Lung (tissue), 12 donors: ENCODE data around the gene BCO2. TPM values are rescaled to one million over a fixed set of nuclear protein-coding genes. Genes with fewer than 3 reads are reported as not detected.
"Not testable (repeated sequence)": the region's sequence is repeated elsewhere in the genome, so short reads cannot be mapped to it uniquely, and the experiment has no call there.

ENCODE experiments used
- ATAC-seq: fragments of 200-7000 bp; cut with Tn5 transposase; one replicate; pipeline ENCODE4 v1.9.1; 2020; ENCODE audit warnings: moderate number of reproducible peaks; ENCODE audit not compliant: insufficient read depth, low FRiP score
- DNase-seq, 3 donors: peaks; one replicate each; pipeline ENCODE4 v3.0.0-alpha.2; 2013 to 2017
- H3K27ac ChIP-seq, 2 donors: one replicate each; pipeline ENCODE4 v1.5.1; 2013; ENCODE audit warnings: mild to moderate bottlenecking in 2 of 2, moderate library complexity in 2 of 2, control low read depth in 1 of 2, inconsistent platforms in 1 of 2, low read depth in 1 of 2, low read length in 1 of 2
- H3K27me3 ChIP-seq, 3 donors: one replicate each; pipeline ENCODE4 v1.5.1; 2013; ENCODE audit warnings: low read length in 2 of 3; ENCODE audit not compliant: control insufficient read depth in 3 of 3, insufficient read depth in 3 of 3
- H3K36me3 ChIP-seq, 4 donors: one replicate each; pipeline ENCODE4 v1.5.1; 2013; ENCODE audit warnings: low read length in 4 of 4, mild to moderate bottlenecking in 1 of 4, moderate library complexity in 1 of 4; ENCODE audit not compliant: control insufficient read depth in 4 of 4, insufficient read depth in 4 of 4
- H3K4me1 ChIP-seq, 5 donors: one replicate each; pipeline ENCODE4 v1.5.1; 2013; ENCODE audit warnings: low read length in 5 of 5, mild to moderate bottlenecking in 2 of 5, moderate library complexity in 1 of 5; ENCODE audit not compliant: control insufficient read depth in 5 of 5, insufficient read depth in 5 of 5
- H3K4me3 ChIP-seq: one replicate; pipeline ENCODE4 v1.5.1; 2013; ENCODE audit warnings: mild to moderate bottlenecking, control low read depth, moderate library complexity
- H3K9ac ChIP-seq, 2 donors: one replicate each; pipeline ENCODE4 v1.5.1; 2013; ENCODE audit warnings: low read length in 2 of 2, control low read depth in 1 of 2; ENCODE audit not compliant: insufficient read depth in 1 of 2
- H3K9me3 ChIP-seq, 4 donors: one replicate each; pipeline ENCODE4 v1.5.1; 2013; ENCODE audit warnings: low read length in 3 of 4, mild to moderate bottlenecking in 1 of 4, moderate library complexity in 1 of 4; ENCODE audit not compliant: control insufficient read depth in 4 of 4, insufficient read depth in 3 of 4
- WGBS, 2 donors: extraction: QIAGEN DNeasy Blood & Tissue Kit; methylation state at CpG; one replicate each; pipeline ENCODE4 v1.1.7; 2013; 5-methylcytosine and 5-hydroxymethylcytosine counted together
- polyA plus RNA-seq, 2 donors: library from polyadenylated mRNA; stranded (reverse); fragments of 200-250 nt; gene quantifications; one replicate each; pipeline ENCODE4 v1.2.1, GENCODE V29; 2013
- total RNA-seq, 2 donors: library from RNA; depleted of rRNA in 1 of 2; stranded (reverse); fragments of >200 nt in 1 of 2; gene quantifications; one replicate each; pipeline ENCODE4 v1.2.1, GENCODE V29; 2014 to 2021
- TF ChIP-seq, protein P1 (sequence below): IDR thresholded peaks from 2 replicates; pipeline ENCODE4 v1.5.1; 2012; ENCODE audit warnings: mild to moderate bottlenecking; ENCODE audit errors: control extremely low read depth, extremely low read depth
- donor health status: control.
- donor health status: control.
- donor health status: Bipolar disorder and iron deficiency.
- donor health status: healthy.
- donor health status: DM: yes; HTN: yes; CAD: no.

The BCO2 gene
- total and polyA plus RNA-seq, 4 donors, result 2.8 to 20.3 (median 6.7) TPM

DNA sequence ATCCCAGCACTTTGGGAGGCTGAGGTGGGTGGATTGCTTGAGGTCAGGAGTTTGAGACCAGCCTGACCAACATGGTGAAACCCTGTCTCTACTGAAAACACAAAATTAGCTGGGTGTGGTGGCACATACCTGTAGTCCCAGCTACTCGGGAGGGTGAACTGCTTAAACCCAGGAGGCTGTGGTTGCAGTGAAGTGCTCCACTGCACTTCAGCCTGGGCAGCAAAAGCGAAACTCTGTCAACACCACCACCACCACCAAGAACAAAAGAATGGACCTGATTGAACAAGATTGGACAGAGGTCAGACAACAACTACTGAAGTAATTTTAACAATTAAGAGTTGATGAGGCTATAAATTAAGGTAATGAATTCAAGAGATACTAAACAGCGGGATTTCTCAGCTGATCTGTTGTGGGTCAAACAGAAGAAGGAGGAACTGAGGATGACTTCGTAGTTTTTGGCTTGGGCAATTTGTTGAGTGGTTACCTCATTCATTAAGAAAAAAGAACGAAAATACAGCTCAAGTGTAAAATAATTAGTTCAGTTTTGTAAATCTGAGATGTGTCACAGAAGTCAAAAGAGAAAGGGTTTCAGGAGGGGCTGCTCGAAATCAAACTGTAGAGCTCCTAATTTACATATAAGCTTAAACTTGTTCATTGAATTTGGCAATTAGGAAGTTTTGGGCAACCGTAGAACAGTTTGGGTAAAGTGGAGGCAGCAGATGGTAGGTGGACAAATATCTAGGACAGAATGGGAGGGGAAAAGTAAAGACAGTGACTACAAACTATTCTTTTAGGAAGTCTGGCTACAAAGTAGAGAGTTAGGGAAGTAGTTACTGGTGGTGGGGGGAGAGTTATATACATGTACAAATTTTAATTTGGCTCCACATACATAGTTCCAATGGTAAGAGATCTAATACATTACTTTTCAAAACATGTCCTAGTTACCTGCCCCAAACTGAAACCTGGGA lies 15.9 kb upstream of the BCO2 start:
- no peak overlapping the region for H3K9ac ChIP-seq
- no peaks in the 10 kb centered on the region for H3K9me3 ChIP-seq
- TF ChIP-seq, protein P1, sequence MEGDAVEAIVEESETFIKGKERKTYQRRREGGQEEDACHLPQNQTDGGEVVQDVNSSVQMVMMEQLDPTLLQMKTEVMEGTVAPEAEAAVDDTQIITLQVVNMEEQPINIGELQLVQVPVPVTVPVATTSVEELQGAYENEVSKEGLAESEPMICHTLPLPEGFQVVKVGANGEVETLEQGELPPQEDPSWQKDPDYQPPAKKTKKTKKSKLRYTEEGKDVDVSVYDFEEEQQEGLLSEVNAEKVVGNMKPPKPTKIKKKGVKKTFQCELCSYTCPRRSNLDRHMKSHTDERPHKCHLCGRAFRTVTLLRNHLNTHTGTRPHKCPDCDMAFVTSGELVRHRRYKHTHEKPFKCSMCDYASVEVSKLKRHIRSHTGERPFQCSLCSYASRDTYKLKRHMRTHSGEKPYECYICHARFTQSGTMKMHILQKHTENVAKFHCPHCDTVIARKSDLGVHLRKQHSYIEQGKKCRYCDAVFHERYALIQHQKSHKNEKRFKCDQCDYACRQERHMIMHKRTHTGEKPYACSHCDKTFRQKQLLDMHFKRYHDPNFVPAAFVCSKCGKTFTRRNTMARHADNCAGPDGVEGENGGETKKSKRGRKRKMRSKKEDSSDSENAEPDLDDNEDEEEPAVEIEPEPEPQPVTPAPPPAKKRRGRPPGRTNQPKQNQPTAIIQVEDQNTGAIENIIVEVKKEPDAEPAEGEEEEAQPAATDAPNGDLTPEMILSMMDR, result no peak
- DNase-seq, result no peak
- H3K4me1 ChIP-seq, result peaks cover 0 to 2% (median 0%) of the 10 kb centered on the region in 5 donors
- H3K4me3 ChIP-seq, result no peak overlapping the region
- no peak for ATAC-seq
- H3K36me3 ChIP-seq, result no peaks in the 10 kb centered on the region
- no peaks in the 10 kb centered on the region for H3K27me3 ChIP-seq
- 36 to 64% methylated on average over 7 of the region's 7 CpGs for WGBS, 2 donors
- H3K27ac ChIP-seq, result peak overlapping the region in 1 of 2 donors; percentile 59

- no peak for ATAC-seq
- WGBS, 2 donors, result 60 to 66% methylated on average over 2 of the region's 2 CpGs
- peaks cover 0 to 5% (median 0%) of the 10 kb centered on the region in 5 donors for H3K4me1 ChIP-seq
- no peak overlapping the region for H3K4me3 ChIP-seq
- TF ChIP-seq, protein P1, result no peak
- H3K9ac ChIP-seq, result no peak overlapping the region
- H3K9me3 ChIP-seq, result no peaks in the 10 kb centered on the region
- no peaks in the 10 kb centered on the region for H3K27me3 ChIP-seq
- no peaks in the 10 kb centered on the region for H3K36me3 ChIP-seq
- H3K27ac ChIP-seq, result no peak overlapping the region
- no peak for DNase-seq
Observed at GRCh38 chr11:112160091-112160848, 15.0 kb upstream of the BCO2 start.

GRCh38 chr11:112161012-112161411 lies 14.3 kb upstream of the BCO2 start:
- no peaks in the 10 kb centered on the region for H3K9me3 ChIP-seq
- TF ChIP-seq, protein P1, result no peak
- no peaks in the 10 kb centered on the region for H3K36me3 ChIP-seq
- H3K4me3 ChIP-seq, result no peak overlapping the region
- no peak overlapping the region for H3K27ac ChIP-seq
- DNase-seq (no peak), ATAC-seq (no peak)
- no peak overlapping the region for H3K9ac ChIP-seq
- H3K27me3 ChIP-seq, result no peaks in the 10 kb centered on the region
- WGBS, 2 donors, result 23 to 37% methylated on average over 1 of the region's 1 CpG
- peaks cover 0 to 6% (median 0%) of the 10 kb centered on the region in 5 donors for H3K4me1 ChIP-seq

GRCh38 chr11:112162200-112162599 lies 13.1 kb upstream of the BCO2 start:
- 95 to 98% methylated on average over 1 of the region's 1 CpG for WGBS, 2 donors
- not testable (repeated sequence) for H3K27me3 ChIP-seq, ATAC-seq, H3K9ac ChIP-seq, H3K4me1 ChIP-seq, H3K36me3 ChIP-seq, DNase-seq, H3K9me3 ChIP-seq, H3K4me3 ChIP-seq
- H3K27ac ChIP-seq, result peak overlapping the region in 1 of 2 donors; percentile 73
